Measurements from ENCODE around the gene EIF4A3.

EIF4A3 gene

DNA sequence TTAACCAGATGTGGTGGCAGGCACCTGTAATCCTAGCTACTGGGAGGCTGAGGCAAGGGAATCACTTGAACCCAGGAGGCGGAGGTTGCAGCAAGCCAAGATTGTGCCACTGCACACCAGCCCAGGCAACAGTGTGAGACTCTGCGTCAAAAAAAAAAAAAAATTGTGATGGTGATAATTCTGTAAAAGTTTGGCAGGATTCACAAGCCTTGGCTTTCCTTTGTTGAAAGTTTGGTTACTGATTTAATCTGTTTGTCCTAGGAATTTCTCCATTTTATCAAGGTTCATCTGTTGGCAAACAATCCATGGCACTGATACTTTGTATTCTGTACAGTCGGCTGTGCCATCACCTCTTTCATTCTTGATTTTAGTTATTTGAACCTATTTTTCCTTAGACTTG, 15.9 kb downstream of the EIF4A3 start:
- DNase-seq = no peak

DNA sequence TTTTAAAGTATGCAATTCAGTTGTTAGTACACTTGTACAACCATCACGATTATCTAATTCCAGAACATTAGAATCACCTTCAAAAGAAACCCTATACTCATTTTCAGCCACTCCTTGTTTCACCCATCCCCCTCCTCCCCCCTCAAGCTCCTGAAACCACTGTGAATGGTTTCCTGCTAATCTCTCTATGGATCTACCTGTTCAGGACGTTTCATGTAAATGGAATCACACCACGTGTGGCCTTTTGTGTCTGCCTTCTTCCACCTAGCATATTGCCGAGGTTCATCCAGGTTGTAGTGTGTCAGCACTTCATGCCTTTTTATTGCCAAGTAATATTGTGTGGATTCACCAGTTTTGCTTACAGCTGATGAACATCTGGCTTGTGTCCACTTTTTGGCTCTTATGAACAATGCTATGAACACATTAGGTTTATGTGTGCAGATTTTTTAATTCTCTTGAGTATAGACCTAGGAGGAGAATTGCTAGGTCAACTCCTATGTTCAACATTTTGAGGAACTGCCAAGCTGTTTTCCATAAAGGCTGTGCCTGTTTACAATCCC, 17.8 kb downstream of the EIF4A3 start:
- no peak for DNase-seq

DNA sequence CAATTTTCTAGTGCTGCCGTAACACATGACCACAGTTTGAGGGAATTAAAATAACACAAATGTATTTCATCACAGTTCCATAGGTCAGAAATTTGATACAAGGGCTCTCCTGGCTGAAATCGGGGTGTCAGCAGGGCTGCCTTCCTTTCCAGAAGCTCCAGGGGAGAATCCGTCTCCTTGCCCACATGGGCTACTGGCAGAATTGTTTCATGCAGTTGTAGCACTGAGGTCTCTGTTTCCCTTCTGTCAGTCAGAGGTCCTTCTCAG, 20.5 kb downstream of the EIF4A3 start:
- DNase-seq = no peak

DNA sequence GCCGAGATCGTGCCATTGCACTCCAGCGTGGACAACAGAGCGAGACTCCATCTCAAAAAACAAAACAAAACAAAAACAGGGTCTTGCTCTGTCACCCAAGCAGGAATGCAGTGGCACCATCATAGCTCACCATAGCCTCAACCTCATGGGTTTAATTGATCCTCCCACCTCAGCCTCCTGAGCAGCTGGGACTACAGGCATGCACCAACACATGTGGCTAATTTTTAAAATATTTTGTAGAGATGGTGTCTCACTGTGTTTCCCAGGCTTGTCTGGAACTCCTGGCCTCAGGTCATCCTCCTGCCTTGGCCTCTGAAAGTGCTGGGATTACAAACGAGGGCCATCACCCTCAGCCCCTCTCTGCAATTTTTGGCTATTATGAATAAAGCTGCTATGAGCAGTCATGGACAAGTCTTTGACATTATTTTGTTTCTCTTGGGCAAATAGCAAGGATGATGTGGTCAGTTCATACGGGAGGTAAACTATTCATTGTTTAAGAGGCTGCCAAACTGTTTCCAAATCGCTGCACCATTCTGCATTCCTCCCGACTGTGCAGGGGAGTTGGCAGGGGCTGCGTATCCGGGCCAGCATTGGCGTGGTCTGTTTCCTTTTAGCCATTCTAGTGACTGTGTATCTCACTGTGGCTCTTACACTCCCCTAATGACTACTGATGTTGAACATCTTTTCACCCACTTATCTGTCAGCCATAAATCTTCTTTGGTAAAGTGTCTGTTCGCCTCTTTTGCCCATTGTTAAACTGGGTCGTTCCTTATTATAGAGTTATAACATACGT, 21.1 kb downstream of the EIF4A3 start:
- no peak for DNase-seq

DNA sequence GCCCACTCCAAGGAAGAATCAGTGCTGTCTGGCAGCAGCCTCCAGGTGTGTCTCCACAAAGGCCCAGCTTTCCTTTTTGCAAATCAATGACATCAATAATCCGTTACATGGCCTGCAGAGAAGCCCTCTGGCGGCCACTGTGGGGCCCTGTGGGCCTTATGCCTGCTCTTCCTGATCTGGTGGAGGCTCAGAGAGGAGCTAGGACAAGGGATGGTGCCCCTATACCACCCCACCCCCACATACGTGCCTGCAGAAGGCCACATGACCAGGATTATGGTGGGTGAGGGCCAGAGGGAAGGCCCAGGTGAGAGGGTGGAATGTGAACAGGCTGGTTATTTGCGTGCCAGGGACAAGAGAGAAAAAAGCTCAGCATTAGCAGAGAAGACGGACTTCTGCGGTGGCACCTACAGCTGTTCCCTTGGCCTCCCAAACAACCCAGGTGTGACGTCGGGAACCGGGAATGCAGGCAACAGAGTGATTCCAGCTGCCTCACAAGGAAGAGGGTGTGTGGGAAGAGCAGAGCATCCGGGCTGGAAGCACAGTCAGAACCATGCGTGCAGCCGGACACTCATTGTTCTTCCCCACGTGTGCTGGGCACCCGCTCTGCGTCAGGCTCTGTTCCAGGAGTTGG, 22.5 kb downstream of the EIF4A3 start:
- no peak for DNase-seq

DNA sequence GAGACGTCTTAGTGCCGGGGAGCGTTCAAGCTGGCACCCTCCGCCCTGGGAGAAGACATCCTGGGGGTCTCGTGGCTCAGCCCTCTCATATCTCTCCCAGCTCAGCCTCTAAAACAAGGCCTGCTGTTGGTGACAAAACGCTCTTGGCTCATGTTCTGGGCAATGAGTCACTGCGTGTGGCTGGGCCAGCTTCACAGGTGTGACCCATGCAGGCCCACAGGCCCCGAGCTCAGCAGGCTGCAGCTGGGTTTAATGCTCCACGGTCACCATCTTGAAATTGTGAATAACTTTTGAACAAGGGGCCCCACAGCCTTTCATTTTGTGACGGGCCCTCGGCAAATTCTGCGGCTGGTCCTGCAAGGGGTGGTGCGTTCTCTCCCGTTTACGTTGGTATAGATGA, 23.1 kb downstream of the EIF4A3 start:
- no peak for DNase-seq

DNA sequence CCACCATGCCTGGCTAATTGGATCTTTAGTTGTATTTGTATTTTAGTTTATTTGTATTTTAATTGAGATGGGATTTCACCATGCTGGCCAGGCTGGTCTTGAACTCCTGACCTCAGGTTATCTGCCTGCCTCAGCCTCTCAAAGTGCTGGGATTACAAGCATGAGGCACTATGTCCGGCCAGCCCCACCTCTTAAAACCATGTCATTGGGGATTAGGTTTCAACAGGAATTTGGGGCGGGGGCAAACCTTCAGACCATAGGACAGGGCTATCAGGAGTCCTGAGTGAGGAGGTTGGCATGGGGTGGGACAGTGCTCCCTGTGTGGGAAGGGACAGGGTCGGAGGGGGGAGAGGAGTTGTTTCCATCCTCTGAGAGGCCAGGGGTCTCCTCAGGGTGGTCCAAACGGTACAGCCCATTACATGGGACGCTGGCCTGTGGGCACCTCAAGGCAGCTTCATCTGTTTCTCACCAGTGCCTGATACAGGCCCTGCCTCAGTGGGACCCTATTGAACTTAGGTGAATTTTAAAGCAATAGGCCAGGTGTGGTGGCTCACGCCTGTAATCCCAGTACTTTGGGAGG, 23.9 kb downstream of the EIF4A3 start:
- DNase-seq = no peak

DNA sequence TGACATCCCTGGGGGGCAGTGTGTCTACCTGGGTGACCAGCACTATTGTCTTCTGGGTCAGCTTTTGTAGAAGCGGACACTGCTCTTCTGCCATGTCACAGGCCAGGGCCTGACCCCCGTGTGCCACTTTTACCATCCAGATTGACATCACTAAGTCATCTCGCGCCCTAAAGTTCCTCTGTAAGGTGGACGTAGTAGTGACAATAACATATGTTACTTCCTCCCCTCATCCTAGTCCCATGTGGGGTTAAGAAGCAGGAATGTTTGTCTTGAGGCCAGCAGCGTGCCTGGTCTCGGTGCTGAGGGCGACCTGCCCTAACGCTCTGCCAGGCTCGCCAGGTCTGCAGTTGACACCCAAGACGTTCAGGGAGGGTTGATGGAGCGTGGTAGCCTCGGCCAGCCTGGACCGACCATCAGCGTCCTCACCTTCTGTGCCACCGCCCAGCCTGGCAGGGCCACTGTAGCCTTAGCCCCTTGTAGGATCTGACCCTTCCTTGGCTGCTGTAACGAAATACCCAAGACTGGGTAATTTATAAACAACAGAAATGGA, 24.8 kb downstream of the EIF4A3 start:
- DNase-seq = no peak

DNA sequence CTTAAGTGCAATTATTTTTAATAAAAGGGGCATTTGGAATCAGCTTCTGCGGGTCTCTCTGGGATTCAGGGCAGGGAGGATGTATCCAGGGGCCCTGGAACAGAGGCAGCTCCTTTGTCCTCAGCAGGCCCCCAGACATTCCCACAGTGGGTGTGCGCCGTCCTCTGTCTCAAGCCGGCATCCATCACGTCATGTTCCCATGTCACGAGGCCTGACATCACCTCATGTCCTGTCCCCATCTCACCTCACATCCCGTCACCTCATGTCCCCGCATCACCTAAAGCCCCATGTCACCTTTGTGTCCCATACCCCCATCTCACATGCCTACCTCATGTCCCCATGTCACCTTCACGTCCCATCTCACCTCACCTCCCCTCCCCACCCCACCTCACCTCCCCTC, 27.1 kb downstream of the EIF4A3 start:
- DNase-seq = no peak

DNA sequence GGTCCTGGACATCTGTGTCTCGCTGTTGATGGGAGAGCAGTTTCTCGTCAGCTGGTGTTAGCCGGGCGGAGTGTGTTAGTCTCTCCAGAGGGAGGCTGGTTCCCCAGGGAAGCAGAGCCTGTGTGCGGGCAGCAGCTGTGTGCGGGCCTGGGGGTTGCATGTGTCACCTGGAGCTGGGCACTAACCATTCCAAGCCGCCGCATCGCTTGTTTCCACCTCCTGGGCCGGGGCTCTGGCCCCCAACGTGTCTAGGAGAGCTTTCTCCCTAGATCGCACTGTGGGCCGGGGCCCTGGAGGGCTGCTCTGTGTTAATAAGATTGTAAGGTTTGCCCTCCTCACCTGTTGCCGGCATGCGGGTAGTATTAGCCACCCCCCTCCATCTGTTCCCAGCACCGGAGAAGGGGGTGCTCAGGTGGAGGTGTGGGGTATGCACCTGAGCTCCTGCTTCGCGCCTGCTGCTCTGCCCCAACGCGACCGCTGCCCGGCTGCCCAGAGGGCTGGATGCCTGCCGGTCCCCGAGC, 27.6 kb downstream of the EIF4A3 start:
- no peak for DNase-seq

DNA sequence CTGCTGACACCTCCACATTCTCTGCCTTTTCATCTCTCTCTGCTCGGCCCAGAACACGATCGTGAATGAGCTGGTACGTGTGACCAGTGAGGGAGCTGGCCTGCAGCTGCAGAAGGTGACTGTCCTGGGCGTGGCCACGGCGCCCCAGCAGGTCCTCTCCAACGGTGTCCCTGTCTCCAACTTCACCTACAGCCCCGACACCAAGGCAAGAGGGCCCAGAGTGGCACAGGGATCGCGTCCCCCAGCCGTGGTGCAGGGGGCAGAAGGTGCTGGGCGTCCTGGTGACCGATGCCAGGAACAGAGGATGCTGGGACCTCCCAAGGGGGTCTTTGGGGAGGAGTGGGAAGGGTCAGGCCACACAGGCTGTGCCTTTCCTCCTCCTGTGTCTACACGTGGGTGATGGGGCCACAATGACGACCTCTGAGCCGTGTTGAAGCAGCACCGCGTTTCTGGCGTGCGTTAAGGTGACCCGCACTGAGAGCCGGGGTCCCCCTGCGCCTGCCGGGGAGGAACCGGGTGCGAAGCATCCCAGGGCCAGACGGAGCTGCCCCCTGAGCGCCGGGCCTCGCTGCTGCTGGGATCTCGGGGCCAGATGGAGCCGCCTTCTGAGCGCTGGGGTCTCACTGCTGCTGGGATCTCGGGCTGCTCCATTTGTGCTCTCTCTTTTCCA, 28.2 kb downstream of the EIF4A3 start:
- no peak for DNase-seq

DNA sequence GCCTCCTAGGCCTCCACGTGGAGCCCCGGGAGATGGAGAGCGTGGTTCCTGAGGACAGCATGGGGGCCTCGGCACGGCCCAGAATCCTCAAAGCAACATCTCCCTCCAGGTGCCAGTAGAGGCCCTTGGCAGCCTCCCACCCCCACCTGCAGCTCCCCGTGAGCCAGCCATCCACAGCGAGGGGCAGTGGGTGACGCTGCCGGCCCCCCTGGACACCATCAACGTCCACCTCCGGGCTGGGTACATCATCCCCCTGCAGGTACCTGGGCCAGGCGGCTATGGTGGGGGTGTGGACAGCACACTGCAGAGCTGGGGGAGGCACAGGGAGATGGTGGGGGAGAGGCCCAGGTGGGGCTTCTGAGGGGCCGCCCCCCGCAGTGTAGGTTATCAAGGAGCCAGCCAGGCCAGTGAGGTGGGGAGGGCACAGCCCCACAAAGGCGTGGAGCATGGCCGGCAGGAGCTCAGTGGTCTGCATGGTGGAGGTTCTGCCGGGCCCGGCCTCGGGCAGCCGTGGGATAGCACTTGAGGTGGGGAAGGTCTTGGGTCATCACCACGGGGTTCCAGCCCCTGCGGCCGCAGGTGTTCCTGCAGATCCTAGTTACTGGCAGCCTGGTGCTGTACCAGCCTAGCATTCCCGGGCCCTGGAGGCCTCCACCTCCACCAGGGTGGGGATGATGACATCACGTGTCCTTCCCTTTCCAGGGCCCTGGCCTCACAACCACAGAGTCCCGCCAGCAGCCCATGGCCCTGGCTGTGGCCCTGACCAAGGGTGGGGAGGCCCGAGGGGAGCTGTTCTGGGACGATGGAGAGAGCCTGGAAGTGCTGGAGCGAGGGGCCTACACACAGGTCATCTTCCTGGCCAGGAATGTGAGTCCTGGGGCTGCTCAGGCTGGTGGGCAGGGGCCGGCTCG, 29.2 kb downstream of the EIF4A3 start:
- DNase-seq = no peak

DNA sequence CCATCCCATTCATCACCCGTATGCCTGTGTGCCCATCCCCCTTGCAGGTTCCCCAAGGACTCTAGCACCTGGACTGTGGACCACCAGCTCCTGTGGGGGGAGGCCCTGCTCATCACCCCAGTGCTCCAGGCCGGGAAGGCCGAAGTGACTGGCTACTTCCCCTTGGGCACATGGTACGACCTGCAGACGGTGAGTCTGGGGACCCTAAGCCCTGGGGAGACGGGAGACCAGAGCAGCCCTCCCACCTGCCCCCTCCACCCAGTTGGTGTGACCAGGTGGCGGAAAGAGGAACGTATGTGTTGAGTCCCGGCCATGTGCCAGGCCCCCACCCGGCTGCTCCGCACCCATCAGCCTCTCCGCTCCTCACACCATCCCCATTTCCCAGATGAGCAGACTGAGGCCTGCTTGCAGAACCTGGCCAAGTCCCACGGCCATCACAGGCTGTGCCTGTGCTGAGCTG, 30.0 kb downstream of the EIF4A3 start:
- no peak for DNase-seq

DNA sequence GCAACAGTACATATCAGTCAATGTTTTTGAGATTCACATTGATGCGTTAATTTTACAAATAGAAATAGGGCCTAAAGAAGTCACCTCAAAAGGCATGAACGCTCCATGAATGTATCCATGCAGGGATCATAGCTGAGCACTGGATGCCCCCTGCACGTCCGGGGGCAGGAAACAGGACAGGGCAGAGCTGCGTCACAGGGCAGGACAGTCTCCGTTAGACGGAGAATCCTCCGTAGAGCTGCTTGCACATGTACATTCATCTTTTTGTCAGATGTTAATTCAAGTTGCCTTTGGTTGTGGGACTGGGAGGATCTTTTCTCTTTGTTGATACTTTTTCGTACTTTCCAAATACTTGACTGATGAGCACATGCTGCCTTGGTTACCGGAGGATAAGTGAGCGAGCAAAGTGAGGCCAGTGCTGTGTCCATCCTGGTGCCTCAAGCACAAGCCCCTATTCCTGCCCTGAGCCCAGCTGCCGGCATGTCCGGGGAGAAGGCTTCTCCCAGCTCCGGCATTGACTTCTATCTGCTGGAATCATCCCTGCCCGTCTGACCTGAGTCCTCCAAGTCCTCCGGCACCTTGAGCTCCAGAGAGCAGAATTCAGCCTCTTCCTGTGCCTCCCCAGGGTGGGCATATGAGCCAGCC, 30.5 kb downstream of the EIF4A3 start:
- DNase-seq = no peak

DNA sequence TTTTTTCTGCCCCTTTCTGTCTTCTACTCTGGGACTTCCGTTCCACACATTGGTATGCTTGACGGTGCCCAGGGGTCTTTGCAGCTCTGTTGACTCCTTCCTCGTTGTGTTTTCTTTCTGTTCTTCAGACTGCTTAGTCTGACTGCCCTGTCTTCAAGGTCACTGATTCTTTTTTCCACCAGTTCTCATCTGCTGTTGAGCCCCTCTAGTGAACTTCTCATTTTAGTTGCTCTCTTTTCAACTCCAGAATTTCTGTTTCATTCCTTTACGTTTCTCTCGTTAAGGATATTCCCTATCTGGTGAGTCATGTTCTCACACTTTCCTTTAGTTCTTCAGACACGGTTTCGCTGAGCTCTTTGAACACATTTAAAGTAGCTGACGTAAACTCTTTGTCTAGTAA, 31.8 kb downstream of the EIF4A3 start:
- no peak for DNase-seq

DNA sequence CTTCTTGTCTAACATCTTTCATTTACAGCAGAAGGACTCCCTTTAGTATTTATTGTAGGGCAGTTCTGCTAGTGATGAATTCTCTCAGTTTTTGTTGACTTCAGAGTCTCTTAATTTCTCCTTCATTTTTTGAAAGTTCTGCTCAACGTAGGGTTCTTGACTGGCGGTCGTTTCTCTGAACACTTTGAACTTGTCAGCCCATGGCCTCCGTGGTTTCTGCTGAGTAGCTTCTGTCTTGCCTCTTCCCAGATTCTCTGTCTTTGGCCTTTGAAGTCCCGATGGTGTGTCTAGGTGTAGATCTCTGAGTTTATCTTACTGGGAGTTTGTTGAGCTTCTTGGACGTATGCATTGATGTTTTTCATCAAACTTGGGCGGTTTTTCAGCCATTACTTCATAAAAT, 32.2 kb downstream of the EIF4A3 start:
- no peak for DNase-seq

DNA sequence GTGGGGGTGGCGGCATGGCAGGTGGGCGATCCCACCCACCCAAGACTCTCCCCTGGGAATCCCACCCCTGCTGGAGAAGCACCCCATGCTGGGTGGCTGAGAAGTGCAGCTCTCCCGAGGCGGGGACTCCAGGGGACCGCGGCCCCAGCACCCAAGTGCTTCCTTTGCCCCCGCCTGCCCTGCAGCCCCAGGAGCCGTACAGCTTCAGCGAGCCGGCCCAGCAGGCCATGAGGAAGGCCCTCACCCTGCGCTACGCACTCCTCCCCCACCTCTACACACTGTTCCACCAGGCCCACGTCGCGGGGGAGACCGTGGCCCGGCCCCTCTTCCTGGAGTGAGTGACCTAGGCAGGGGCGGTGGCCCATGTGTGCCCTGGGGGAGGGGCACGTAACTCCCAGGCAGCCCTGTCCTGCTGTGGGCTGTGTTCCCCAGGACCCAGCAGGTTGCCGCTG, 33.9 kb downstream of the EIF4A3 start:
- DNase-seq = no peak

DNA sequence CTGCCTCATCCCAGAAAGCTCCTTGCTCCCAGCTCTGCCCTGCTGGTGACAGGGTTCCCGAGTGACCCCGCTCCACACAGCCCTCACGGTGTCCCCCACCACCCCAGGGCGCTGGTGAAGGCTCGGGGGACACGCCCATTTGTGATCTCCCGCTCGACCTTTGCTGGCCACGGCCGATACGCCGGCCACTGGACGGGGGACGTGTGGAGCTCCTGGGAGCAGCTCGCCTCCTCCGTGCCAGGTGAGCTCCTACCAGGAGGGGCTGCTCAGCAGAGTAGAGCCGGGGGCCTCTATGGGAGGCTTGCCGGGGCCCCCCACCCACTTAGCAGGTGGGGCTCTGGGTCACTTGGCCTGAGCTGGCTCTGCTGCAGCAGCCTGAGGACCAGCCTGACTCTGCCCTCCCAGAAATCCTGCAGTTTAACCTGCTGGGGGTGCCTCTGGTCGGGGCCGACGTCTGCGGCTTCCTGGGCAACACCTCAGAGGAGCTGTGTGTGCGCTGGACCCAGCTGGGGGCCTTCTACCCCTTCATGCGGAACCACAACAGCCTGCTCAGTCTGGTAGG, 34.4 kb downstream of the EIF4A3 start:
- DNase-seq = no peak

DNA sequence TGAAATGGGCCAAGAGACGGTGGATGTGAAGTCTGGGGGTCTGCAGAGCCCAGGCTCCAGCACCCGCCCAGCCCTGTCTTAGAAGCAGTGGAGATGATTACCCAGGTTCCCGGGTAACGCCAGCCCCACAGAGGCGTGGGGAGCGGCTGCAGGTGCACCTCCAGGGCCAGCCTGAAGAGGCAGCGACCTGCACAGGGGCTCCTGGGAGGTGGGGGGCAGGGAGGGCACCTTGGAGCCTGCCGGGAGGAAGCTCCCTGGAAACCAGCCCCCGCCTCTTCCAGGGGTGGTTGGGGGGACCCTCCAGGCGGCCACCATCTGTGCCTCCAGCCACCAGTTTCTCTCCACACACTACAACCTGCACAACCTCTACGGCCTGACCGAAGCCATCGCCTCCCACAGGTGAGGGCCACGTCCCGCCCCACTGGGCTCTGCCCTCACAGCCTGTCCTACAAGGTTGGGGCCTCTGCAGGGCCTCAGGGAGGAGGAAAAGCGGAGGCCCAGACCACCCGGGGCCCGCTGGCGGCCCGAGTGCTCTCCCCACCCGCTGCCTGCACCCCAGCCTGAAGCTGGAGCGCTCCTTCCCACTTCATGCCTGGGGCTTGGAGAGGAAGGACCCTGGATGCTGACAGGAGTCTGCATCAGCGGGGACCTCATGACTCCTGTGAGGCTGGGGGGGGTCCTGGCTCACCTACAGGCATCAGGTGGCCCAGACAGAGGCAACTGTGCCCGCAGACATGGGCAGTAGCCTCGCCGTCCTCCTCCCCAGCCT, 35.0 kb downstream of the EIF4A3 start:
- no peak for DNase-seq

Measured in stimulated activated CD4-positive, alpha-beta T cell treated with anti-CD3 and anti-CD28 coated beads, Interleukin-2, amount 100 ng/mL, for 48 hours (primary cell).